Lower leg skin (tissue), 4 donors: ENCODE data around the gene C1orf210. TPM values are rescaled to one million over a fixed set of nuclear protein-coding genes. Genes with fewer than 3 reads are reported as not detected.

Experiments
- DNase-seq, 2 donors: peaks; one replicate each; pipeline ENCODE4 v3.0.0-alpha.2; 2019; ENCODE audit warnings: low spot score in 2 of 2
- H3K4me3 ChIP-seq: fragments of 200-600 bp; sonication (generic); 2 replicates; pipeline ENCODE4 v1.5.1; 2017; ENCODE audit warnings: mild to moderate bottlenecking, low read depth; ENCODE audit not compliant: poor library complexity, severe bottlenecking
- CTCF ChIP-seq, 3 donors: fragments of 450-650 bp; IDR thresholded peaks; one replicate each; pipeline ENCODE4 v1.5.1; 2016; ENCODE audit warnings: antibody characterized with exemption in 3 of 3, mild to moderate bottlenecking in 3 of 3, moderate library complexity in 2 of 3
- POLR2A ChIP-seq, 2 donors: fragments of 450-650 bp; IDR thresholded peaks; one replicate each; pipeline ENCODE4 v1.6.1; 2016 to 2017; ENCODE audit warnings: antibody characterized with exemption in 2 of 2, mild to moderate bottlenecking in 1 of 2, moderate library complexity in 1 of 2
- WGBS, 2 donors: methylation state at CpG; one replicate each; pipeline ENCODE4 v1.1.5; 2018; 5-methylcytosine and 5-hydroxymethylcytosine counted together
- intact Hi-C: fragments of 100-400 bp; cut with DNase I; formaldehyde crosslinking; loops from one replicate; pipeline ENCODE4 v1.15.0; 2023; ENCODE audit warnings: low total_unique reads
- total RNA-seq, 4 donors: library from RNA; depleted of rRNA; stranded (reverse); fragments of >200 nt; gene quantifications; one replicate each; pipeline ENCODE4 v1.1.0, GENCODE V29; 2016

C1orf210 gene
- total RNA-seq, 4 donors from 2014 or later = 16.1 to 28.2 (median 25.4) TPM

GRCh38 chr1:43253173-43253572 lies 32.2 kb downstream of the C1orf210 start:
- H3K4me3 ChIP-seq = no peak overlapping the region
- TF ChIP-seq POLR2A (IDR thresholded peaks at IDR 0.05) (no peak), CTCF (IDR thresholded peaks at IDR 0.05) (no peak)
- intact Hi-C loops = no loop called here
- DNase-seq = peak in 1 of 2 donors; percentile 43
- 91 to 95% methylated on average over 4 of the region's 4 CpGs for WGBS, 2 donors

DNA sequence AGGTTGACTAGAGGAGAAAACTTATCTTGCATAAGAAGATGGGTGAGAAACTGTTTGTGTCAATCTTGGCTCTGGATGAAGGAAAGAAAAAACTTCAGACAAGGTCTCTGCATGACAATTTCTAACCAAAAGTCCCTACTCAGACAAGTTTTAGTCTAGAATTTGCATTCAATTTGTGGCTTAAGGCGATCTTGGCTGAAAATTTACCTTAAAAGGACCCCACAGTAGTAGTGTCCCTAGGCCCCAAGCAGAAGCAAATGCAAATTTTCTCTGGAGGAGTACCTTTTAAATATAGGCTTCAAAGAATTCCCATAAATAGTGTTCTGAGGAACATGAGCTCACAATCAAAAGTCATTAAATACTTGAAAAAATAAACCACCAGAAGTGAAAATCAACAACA lies 33.2 kb downstream of the C1orf210 start:
- intact Hi-C loops = no loop called here
- DNase-seq = no peak
- H3K4me3 ChIP-seq = no peak overlapping the region
- 77 to 78% methylated on average over 1 of the region's 1 CpG for WGBS, 2 donors
- no peak for TF ChIP-seq CTCF (IDR thresholded peaks at IDR 0.05)
- no peak for TF ChIP-seq POLR2A (IDR thresholded peaks at IDR 0.05)

DNA sequence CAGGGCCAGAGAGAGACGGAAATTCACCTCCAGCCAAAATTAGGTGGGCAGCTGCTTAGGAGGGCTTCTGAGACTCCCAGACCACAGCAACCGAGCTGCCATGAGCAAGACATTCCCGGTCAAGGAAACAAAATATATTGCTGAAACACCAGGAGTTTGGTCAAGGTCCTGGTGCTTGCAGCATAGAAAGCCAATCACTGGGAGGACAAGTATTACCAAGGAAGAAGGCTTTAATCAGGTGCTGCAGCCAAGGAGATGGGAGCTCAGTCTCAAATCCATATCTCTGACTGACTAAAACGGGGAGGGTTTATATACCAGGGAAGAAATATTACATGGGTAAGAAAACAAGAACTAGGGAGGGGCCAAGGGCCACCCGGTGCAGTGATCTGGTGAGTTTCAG lies 34.4 kb downstream of the C1orf210 start:
- no peak for DNase-seq
- WGBS, 2 donors = 90 to 91% methylated on average over 5 of the region's 5 CpGs
- no peak overlapping the region for H3K4me3 ChIP-seq
- intact Hi-C loops = no loop called here
- TF ChIP-seq POLR2A (IDR thresholded peaks at IDR 0.05) = no peak
- TF ChIP-seq CTCF (IDR thresholded peaks at IDR 0.05) = no peak

GRCh38 chr1:43250351-43250761 lies 35.0 kb downstream of the C1orf210 start:
- DNase-seq = no peak
- H3K4me3 ChIP-seq = no peak overlapping the region
- no peak for TF ChIP-seq CTCF (IDR thresholded peaks at IDR 0.05)
- TF ChIP-seq POLR2A (IDR thresholded peaks at IDR 0.05) = no peak
- intact Hi-C loops = no loop called here
- WGBS, 2 donors = 66 to 76% methylated on average over 3 of the region's 3 CpGs

GRCh38 chr1:43247256-43247921 lies 38.0 kb downstream of the C1orf210 start:
- intact Hi-C loops = no loop called here
- H3K4me3 ChIP-seq = no peak overlapping the region
- peak in 1 of 2 donors; percentile 42 for DNase-seq
- 82 to 85% methylated on average over 6 of the region's 6 CpGs for WGBS, 2 donors
- TF ChIP-seq CTCF (IDR thresholded peaks at IDR 0.05) (no peak), POLR2A (IDR thresholded peaks at IDR 0.05) (no peak)
